ENCODE measurements around the gene INPP5D. TPM values are rescaled to one million over a fixed set of nuclear protein-coding genes. Genes with fewer than 3 reads are reported as not detected.
A peak's percentile ranks its signal among the peaks of the same experiment; 100 is the strongest.

Gene INPP5D
- polyA plus RNA-seq, 3 donors = 30.6 to 90.2 (median 54.8) TPM

DNA sequence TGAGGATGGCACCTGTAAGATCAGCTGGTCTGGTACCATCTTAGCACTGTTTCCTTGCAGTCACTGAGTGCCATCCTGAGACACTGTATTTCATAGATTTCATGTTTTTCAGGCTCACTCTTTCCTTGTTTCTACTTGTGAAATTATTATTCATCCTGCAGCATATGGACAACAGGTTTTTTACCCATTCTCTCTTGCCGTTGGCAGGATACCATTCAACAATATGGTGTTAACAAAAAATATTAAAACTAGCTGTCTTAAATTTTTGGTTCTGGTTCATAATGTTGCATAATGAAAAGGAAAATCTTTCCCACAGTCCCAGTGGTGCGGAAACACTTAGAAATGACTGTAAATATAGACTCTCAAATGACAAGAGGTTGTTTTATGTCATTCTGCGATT, 168.2 kb downstream of the INPP5D start:
- peaks cover 26% of the 10 kb centered on the region for H3K4me1 Mint-ChIP-seq
- no peak overlapping the region for H3K9ac ChIP-seq (ENCODE audit: insufficient read depth, low read length, poor library complexity, severe bottlenecking)
- no peaks in the 10 kb centered on the region for H3K36me3 ChIP-seq (replicated peaks in 1 of 2; ENCODE audit: control insufficient read depth in 1 of 2, insufficient read depth in 2 of 2, low read length in 2 of 2)
- no peaks in the 10 kb centered on the region for H3K9me3 ChIP-seq (replicated peaks in 1 of 2; ENCODE audit: control insufficient read depth in 1 of 2, insufficient read depth in 1 of 2, low read length in 2 of 2)
- peaks cover 2 to 12% (median 6%) of the 10 kb centered on the region in 3 donors for H3K27me3 Mint-ChIP-seq (ENCODE audit: low read depth in 3 of 3)
- H3K4me3 Mint-ChIP-seq = no peak overlapping the region
- H3K27ac ChIP-seq (ENCODE audit: low read depth in 1 of 2, low read length in 2 of 2) = no peak overlapping the region
- DNase-seq = no peak
- H3K4me3 ChIP-seq (replicated peaks in 1 of 3; ENCODE audit: low read depth in 2 of 3, low read length in 3 of 3) = no peak overlapping the region
- H3K27ac Mint-ChIP-seq = no peak overlapping the region
- H2AFZ ChIP-seq (ENCODE audit: insufficient read depth, low read depth, low read length, poor library complexity, severe bottlenecking) = no peak overlapping the region
- intact Hi-C loops (cut with micrococcal nuclease) = no loop called here
- H3K9me3 Mint-ChIP-seq = peaks cover 0 to 6% (median 3%) of the 10 kb centered on the region in 7 donors
- peaks cover 0 to 3% of the 10 kb centered on the region in 2 donors for H3K36me3 Mint-ChIP-seq
- H3K4me1 ChIP-seq (ENCODE audit: control insufficient read depth in 1 of 2, insufficient read depth in 2 of 2, low read length in 2 of 2) = peaks cover 13 to 24% of the 10 kb centered on the region in 2 donors
- H3K4me2 ChIP-seq (replicated peaks; ENCODE audit: extremely low read depth, low read length, poor library complexity, severe bottlenecking) = no peak overlapping the region
- H4K20me1 ChIP-seq (ENCODE audit: insufficient read depth, low read length) = no peaks in the 10 kb centered on the region
- H3K79me2 ChIP-seq (ENCODE audit: insufficient read depth, low read length) = no peaks in the 10 kb centered on the region
- TF ChIP-seq, protein P1, sequence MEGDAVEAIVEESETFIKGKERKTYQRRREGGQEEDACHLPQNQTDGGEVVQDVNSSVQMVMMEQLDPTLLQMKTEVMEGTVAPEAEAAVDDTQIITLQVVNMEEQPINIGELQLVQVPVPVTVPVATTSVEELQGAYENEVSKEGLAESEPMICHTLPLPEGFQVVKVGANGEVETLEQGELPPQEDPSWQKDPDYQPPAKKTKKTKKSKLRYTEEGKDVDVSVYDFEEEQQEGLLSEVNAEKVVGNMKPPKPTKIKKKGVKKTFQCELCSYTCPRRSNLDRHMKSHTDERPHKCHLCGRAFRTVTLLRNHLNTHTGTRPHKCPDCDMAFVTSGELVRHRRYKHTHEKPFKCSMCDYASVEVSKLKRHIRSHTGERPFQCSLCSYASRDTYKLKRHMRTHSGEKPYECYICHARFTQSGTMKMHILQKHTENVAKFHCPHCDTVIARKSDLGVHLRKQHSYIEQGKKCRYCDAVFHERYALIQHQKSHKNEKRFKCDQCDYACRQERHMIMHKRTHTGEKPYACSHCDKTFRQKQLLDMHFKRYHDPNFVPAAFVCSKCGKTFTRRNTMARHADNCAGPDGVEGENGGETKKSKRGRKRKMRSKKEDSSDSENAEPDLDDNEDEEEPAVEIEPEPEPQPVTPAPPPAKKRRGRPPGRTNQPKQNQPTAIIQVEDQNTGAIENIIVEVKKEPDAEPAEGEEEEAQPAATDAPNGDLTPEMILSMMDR (IDR thresholded peaks at IDR 0.05) = no peak
- no peaks in the 10 kb centered on the region for H3K27me3 ChIP-seq (ENCODE audit: control insufficient read depth in 2 of 2, insufficient read depth in 2 of 2, low read length in 2 of 2)
- WGBS (ENCODE audit: insufficient coverage) = no CpG with 5 or more reads among the region's 3 CpGs

DNA sequence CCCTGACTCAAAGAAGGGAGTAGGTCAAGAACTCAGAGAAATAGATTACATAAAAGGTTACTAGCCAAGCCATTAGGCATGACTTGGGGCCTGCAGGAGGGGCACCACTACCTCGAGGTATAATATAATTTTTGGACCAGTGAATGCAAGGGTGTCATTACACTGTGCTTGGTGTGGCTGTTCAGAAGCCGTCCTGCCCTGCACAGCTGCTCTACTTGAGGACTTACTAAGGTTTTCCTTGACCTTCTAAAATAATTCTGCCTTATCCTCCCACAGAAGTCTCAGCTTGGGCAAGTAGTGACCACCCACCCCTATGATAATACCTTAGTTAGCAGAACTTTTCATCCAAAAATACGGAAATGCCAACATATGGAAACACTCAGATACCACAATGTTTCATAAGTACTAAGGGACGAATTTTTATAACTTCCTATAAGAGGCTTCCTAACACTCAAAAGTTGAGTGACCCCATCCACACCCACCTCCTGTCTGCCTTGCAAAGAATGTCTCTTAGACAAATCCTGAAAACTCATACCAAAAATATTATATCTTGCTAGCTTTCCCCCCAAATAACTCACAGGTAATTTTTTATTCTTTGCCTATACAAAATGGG, 173.6 kb downstream of the INPP5D start:
- peaks cover 30% of the 10 kb centered on the region for H3K4me1 Mint-ChIP-seq
- peak overlapping the region in 2 of 7 donors; percentile 18 to 63 for H3K27ac Mint-ChIP-seq
- peaks cover 2 to 5% (median 5%) of the 10 kb centered on the region in 3 donors for H3K27me3 Mint-ChIP-seq (ENCODE audit: low read depth in 3 of 3)
- TF ChIP-seq, protein P1 (IDR thresholded peaks at IDR 0.05) = no peak
- H3K36me3 ChIP-seq (replicated peaks in 1 of 2; ENCODE audit: control insufficient read depth in 1 of 2, insufficient read depth in 2 of 2, low read length in 2 of 2) = no peaks in the 10 kb centered on the region
- H3K4me3 ChIP-seq (replicated peaks in 1 of 3; ENCODE audit: low read depth in 2 of 3, low read length in 3 of 3) = no peak overlapping the region
- 6% methylated on average over 2 of the region's 4 CpGs for WGBS (ENCODE audit: insufficient coverage)
- H2AFZ ChIP-seq (ENCODE audit: insufficient read depth, low read depth, low read length, poor library complexity, severe bottlenecking) = no peak overlapping the region
- H4K20me1 ChIP-seq (ENCODE audit: insufficient read depth, low read length) = no peaks in the 10 kb centered on the region
- no peaks in the 10 kb centered on the region for H3K79me2 ChIP-seq (ENCODE audit: insufficient read depth, low read length)
- peak overlapping the region in 1 of 2 donors; percentile 72 for H3K4me3 Mint-ChIP-seq
- H3K9me3 Mint-ChIP-seq = peaks cover 0 to 6% (median 0%) of the 10 kb centered on the region in 7 donors
- no peaks in the 10 kb centered on the region for H3K27me3 ChIP-seq (ENCODE audit: control insufficient read depth in 2 of 2, insufficient read depth in 2 of 2, low read length in 2 of 2)
- H3K9ac ChIP-seq (ENCODE audit: insufficient read depth, low read length, poor library complexity, severe bottlenecking) = no peak overlapping the region
- no peak overlapping the region for H3K27ac ChIP-seq (ENCODE audit: low read depth in 1 of 2, low read length in 2 of 2)
- no peak overlapping the region for H3K4me2 ChIP-seq (replicated peaks; ENCODE audit: extremely low read depth, low read length, poor library complexity, severe bottlenecking)
- intact Hi-C loops (cut with micrococcal nuclease) = loop anchor here in 1 of 2 donors (5.0 kb wide), 1 partner anchor 46 kb away; no protein-coding TSS in a partner anchor
- H3K4me1 ChIP-seq (ENCODE audit: control insufficient read depth in 1 of 2, insufficient read depth in 2 of 2, low read length in 2 of 2) = peaks cover 6 to 29% of the 10 kb centered on the region in 2 donors
- H3K9me3 ChIP-seq (replicated peaks in 1 of 2; ENCODE audit: control insufficient read depth in 1 of 2, insufficient read depth in 1 of 2, low read length in 2 of 2) = no peaks in the 10 kb centered on the region
- peaks cover 0 to 4% of the 10 kb centered on the region in 2 donors for H3K36me3 Mint-ChIP-seq
- DNase-seq = peak in 1 of 3 donors; percentile 27

All from CD14-positive monocyte (primary cell).